ENCODE measurements around the gene CDH23. TPM values are rescaled to one million over a fixed set of nuclear protein-coding genes. Genes with fewer than 3 reads are reported as not detected.

CDH23 gene
- total and polyA plus RNA-seq, 9 of the 15 experiments (the other 6 are each of a cell fraction or from before 2014, with no cell fraction given) = 0.18 to 1.2 (median 0.47) TPM

DNA sequence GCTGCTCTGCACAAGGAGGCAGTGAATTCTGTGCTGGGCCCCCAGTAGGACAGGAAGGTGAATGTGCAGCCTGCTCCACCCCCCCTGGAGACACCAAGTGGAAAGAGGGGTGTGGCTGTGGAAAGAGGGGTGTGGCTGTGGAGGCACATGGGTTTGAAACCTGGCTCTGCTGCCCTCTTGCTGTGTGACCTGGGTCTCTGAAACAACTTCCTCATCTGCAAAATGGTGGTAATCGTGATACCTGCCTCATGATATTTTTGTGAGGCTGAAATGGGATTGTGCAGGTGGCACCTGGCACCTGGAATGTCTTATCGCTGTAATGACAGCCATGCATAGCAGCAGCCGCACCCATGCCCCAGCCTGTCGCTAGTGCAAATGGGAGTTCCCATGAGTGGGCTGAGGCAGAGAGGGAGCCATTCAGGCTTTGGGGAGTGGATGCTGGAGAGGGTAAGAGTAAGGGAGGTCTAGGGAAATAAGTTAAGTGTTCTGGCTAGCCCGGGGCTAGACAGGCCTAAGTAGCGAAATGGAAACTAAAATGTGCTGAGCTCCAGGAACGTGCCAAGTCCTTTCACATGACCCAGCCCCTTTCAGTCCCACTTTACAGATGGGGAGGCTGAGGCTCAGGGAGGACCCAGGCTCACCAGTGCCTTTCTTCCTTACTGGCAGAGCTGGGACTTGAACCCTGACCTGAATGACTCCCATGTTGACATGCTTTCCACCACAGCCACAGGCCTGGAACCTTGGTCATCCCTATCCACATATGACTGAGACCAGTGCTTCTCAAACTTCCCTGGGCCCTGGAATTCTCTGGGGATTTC lies 287.8 kb downstream of the CDH23 start (continued):
- TF ChIP-seq CTCFL (IDR thresholded peaks at IDR 0.05; ENCODE audit: borderline replicate concordance, insufficient read depth, low read depth, low read length, poor library complexity, severe bottlenecking) = peak; percentile 64
- no peak for TF ChIP-seq HNRNPL (IDR thresholded peaks at IDR 0.05; ENCODE audit: low read depth, low read length)
- TF ChIP-seq RFX7 (CRISPR knock-in tag; IDR thresholded peaks at IDR 0.05) = no peak
- TF ChIP-seq ZNF143 (CRISPR knock-in tag; IDR thresholded peaks at IDR 0.05) = no peak
- TF ChIP-seq ZNF778 (CRISPR knock-in tag; IDR thresholded peaks at IDR 0.05) = no peak
- TF ChIP-seq ZBTB9 (CRISPR knock-in tag; IDR thresholded peaks at IDR 0.05) = no peak
- TF ChIP-seq, protein P1, sequence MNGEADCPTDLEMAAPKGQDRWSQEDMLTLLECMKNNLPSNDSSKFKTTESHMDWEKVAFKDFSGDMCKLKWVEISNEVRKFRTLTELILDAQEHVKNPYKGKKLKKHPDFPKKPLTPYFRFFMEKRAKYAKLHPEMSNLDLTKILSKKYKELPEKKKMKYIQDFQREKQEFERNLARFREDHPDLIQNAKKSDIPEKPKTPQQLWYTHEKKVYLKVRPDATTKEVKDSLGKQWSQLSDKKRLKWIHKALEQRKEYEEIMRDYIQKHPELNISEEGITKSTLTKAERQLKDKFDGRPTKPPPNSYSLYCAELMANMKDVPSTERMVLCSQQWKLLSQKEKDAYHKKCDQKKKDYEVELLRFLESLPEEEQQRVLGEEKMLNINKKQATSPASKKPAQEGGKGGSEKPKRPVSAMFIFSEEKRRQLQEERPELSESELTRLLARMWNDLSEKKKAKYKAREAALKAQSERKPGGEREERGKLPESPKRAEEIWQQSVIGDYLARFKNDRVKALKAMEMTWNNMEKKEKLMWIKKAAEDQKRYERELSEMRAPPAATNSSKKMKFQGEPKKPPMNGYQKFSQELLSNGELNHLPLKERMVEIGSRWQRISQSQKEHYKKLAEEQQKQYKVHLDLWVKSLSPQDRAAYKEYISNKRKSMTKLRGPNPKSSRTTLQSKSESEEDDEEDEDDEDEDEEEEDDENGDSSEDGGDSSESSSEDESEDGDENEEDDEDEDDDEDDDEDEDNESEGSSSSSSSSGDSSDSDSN (IDR thresholded peaks at IDR 0.05; ENCODE audit: borderline replicate concordance in 1 of 2, low read depth in 2 of 2, low read length in 2 of 2) = no peak
- no peak for TF ChIP-seq KDM5B (IDR thresholded peaks at IDR 0.05; ENCODE audit: insufficient replicate concordance, low read depth, low read length)
- no peak for TF ChIP-seq POLR2A (conservative IDR thresholded peaks at IDR 0.05)
- TF ChIP-seq, protein P2, sequence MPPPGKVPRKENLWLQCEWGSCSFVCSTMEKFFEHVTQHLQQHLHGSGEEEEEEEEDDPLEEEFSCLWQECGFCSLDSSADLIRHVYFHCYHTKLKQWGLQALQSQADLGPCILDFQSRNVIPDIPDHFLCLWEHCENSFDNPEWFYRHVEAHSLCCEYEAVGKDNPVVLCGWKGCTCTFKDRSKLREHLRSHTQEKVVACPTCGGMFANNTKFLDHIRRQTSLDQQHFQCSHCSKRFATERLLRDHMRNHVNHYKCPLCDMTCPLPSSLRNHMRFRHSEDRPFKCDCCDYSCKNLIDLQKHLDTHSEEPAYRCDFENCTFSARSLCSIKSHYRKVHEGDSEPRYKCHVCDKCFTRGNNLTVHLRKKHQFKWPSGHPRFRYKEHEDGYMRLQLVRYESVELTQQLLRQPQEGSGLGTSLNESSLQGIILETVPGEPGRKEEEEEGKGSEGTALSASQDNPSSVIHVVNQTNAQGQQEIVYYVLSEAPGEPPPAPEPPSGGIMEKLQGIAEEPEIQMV (tag; conservative IDR thresholded peaks at IDR 0.05; ENCODE audit: low read depth) = no peak
- TF ChIP-seq TCF3 (CRISPR knock-in tag; IDR thresholded peaks at IDR 0.05) = no peak
- no peak for TF ChIP-seq SLC30A9 (CRISPR knock-in tag; IDR thresholded peaks at IDR 0.05)
- TF ChIP-seq, protein P3, sequence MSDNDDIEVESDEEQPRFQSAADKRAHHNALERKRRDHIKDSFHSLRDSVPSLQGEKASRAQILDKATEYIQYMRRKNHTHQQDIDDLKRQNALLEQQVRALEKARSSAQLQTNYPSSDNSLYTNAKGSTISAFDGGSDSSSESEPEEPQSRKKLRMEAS (CRISPR knock-in tag; IDR thresholded peaks at IDR 0.05) = peak; percentile 89
- no peak for TF ChIP-seq MAFK (IDR thresholded peaks at IDR 0.05; ENCODE audit: low read length)
- 0 out of 2 replicates have a peak, but pooled peaks have one; percentile 30 for TF ChIP-seq ARID2 (IDR thresholded peaks at IDR 0.05)
- TF ChIP-seq ARNT (IDR thresholded peaks at IDR 0.05) = no peak
- TF ChIP-seq, protein P4, sequence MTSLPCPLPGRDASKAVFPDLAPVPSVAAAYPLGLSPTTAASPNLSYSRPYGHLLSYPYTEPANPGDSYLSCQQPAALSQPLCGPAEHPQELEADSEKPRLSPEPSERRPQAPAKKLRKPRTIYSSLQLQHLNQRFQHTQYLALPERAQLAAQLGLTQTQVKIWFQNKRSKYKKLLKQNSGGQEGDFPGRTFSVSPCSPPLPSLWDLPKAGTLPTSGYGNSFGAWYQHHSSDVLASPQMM (CRISPR knock-in tag; IDR thresholded peaks at IDR 0.05) = no peak
